Heart right ventricle (tissue), 16 donors: ENCODE results near the gene TAS2R31. TPM values are rescaled to one million over a fixed set of nuclear protein-coding genes. Genes with fewer than 3 reads are reported as not detected.
A peak's percentile ranks its signal among the peaks of the same experiment; 100 is the strongest.
"Not testable (repeated sequence)": the region's sequence is repeated elsewhere in the genome, so short reads cannot be mapped to it uniquely, and the experiment has no call there.

Experiments used
- ATAC-seq, 8 donors: fragments of 200-7000 bp; cut with Tn5 transposase; one replicate each; pipeline ENCODE4 v1.9.1; 2020; ENCODE audit warnings: mild to moderate bottlenecking in 8 of 8, moderate library complexity in 8 of 8, moderate number of reproducible peaks in 1 of 8
- DNase-seq, 2 donors: peaks; one replicate each; pipeline ENCODE4 v3.0.0-alpha.2; 2020
- H3K27ac ChIP-seq, 10 donors: fragments of 200-600 bp; sonication (generic) in 2 of 10; one replicate each; pipeline versions ENCODE4 v1.5.0 to v1.8.0; 2020 to 2022; ENCODE audit warnings: mild to moderate bottlenecking in 3 of 10
- H3K27me3 ChIP-seq, 7 donors: fragments of 200-600 bp; one replicate each; pipeline ENCODE4 v1.8.0; 2021 to 2022; ENCODE audit warnings: mild to moderate bottlenecking in 2 of 7
- H3K36me3 ChIP-seq, 9 donors: fragments of 200-600 bp; sonication (generic) in 1 of 9; one replicate each; pipeline versions ENCODE4 v1.5.0 to v1.8.0; 2020 to 2022; ENCODE audit warnings: mild to moderate bottlenecking in 2 of 9
- H3K4me1 ChIP-seq, 9 donors: fragments of 200-600 bp; sonication (generic) in 1 of 9; one replicate each; pipeline versions ENCODE4 v1.5.0 to v1.8.0; 2020 to 2022; ENCODE audit warnings: mild to moderate bottlenecking in 4 of 9
- H3K4me3 ChIP-seq, 10 donors: fragments of 200-600 bp; sonication (generic) in 2 of 10; one replicate each; pipeline versions ENCODE4 v1.5.0 to v1.8.0; 2020 to 2022; ENCODE audit warnings: mild to moderate bottlenecking in 7 of 10, moderate library complexity in 2 of 10
- H3K9me3 ChIP-seq, 11 donors: fragments of 200-600 bp in 10 of 11; sonication (generic) in 2 of 11; one replicate each; pipeline versions ENCODE4 v1.5.0 to v1.8.0; 2013 to 2022; ENCODE audit warnings: mild to moderate bottlenecking in 2 of 11, control low read depth in 1 of 11, moderate library complexity in 1 of 11
- WGBS, 2 donors: extraction: QIAGEN DNeasy Blood & Tissue Kit; methylation state at CpG; one replicate each; pipeline ENCODE4 v1.1.7; 2013; ENCODE audit warnings: inconsistent platforms in 1 of 2; 5-methylcytosine and 5-hydroxymethylcytosine counted together
- intact Hi-C, 10 donors: fragments of 100-400 bp; cut with DNase I; formaldehyde crosslinking; loops; one replicate each; pipeline versions ENCODE4 v1.11.1 to v1.14.2; 2022
- polyA plus RNA-seq, 2 donors: library from polyadenylated mRNA; stranded (reverse); fragments of 200-250 nt; gene quantifications; one replicate each; pipeline ENCODE4 v1.2.3, GENCODE V29; 2013
- total RNA-seq, 10 donors: library from RNA; stranded (reverse); fragmentation: NEBNext Ultra II Directional in 3 of 10; extraction: Animal tissue kit (Norgen Biotek cat#: 25700) in 3 of 10; gene quantifications; one replicate each; pipeline versions ENCODE4 v1.2.1 to v1.2.4, GENCODE V29; 2021 to 2023
- TF ChIP-seq, protein P1 (sequence below), 9 donors: fragments of 200-600 bp; sonication (generic) in 2 of 9; IDR thresholded peaks; one replicate each; pipeline versions ENCODE4 v1.5.0 to v1.8.0; 2021 to 2022; ENCODE audit warnings: antibody characterized with exemption in 9 of 9, mild to moderate bottlenecking in 5 of 9, moderate library complexity in 1 of 9
- donor health status: Arrhythmogenic right ventricular cardiomyopathy.
- donor health status: ischemic (EF 13 %, LVEDD 7.1; RV severe dilation, severe dysfunction).
- donor health status: healthy with polysubstance abuse.
- donor health status: DM: no; HTN: yes; CAD: no.
- donor health status: DM: no; HTN: no; CAD: no.
- donor health status: ischemic (EF 25% LVEDD 6.9; RV normal size, moderate dysfunction).
- donor health status: ischemic (EF 25% LVEDD 5.7; RV mildly dilated, moderate dysfunction).
- donor health status: healthy.
- donor health status: DM: yes; HTN: yes; CAD: no.
- donor health status: Ischemic cardiomyopathy.
- donor health status: ischemic (EF 35%, LVEDD 5.7; RV mildly dilated, moderate dysfunction).
- donor health status: nonischemic (EF 11% LVEDD 7.7; RV severe dilation, severe dysfunction).
- donor health status: DM: yes; HTN: yes; CAD: no.
- donor health status: PGD.
- donor health status: ischemic (EF 29% LVEDD 5.4; RV normal size, mild dysfunction).
- donor health status: nonischemic (EF 23%, LVEDD 6.1; RV moderate dilation, normal function).

Gene TAS2R31
- total and polyA plus RNA-seq, 12 donors: 0.12 to 1.6 (median 0.69) TPM

DNA sequence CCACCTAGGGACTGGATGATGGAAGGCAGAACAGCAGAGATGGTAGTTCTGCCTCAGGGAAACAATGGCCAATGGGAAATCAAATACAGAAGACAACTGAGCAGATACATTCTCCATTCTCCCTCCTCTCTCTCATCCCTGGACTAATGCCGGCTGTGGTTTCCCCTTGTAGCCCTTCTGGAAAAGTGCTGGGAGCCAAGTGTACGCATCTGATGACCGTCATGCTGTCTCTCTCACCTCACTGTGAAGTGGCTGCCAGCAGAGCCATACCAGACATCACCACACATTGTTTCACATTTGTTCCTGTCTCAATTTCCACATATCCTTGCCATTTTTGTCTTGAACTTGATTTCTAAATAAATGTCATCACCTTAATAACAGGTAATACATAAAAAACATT, 27.8 kb upstream of the TAS2R31 start:
- DNase-seq (peak in 1 of 2 donors; percentile 41), ATAC-seq (peak in 7 of 8 donors; percentile 55 to 96 (median 88))
- Histone ChIP-seq H3K27ac (no peak overlapping the region), H3K9me3 (no peaks in the 10 kb centered on the region), H3K4me3 (no peak overlapping the region), H3K27me3 (no peaks in the 10 kb centered on the region), H3K4me1 (peaks cover 0 to 5% (median 0%) of the 10 kb centered on the region in 9 donors), H3K36me3 (no peaks in the 10 kb centered on the region)
- 52 to 77% methylated on average over 3 of the region's 3 CpGs for WGBS, 2 donors
- TF ChIP-seq, protein P1, sequence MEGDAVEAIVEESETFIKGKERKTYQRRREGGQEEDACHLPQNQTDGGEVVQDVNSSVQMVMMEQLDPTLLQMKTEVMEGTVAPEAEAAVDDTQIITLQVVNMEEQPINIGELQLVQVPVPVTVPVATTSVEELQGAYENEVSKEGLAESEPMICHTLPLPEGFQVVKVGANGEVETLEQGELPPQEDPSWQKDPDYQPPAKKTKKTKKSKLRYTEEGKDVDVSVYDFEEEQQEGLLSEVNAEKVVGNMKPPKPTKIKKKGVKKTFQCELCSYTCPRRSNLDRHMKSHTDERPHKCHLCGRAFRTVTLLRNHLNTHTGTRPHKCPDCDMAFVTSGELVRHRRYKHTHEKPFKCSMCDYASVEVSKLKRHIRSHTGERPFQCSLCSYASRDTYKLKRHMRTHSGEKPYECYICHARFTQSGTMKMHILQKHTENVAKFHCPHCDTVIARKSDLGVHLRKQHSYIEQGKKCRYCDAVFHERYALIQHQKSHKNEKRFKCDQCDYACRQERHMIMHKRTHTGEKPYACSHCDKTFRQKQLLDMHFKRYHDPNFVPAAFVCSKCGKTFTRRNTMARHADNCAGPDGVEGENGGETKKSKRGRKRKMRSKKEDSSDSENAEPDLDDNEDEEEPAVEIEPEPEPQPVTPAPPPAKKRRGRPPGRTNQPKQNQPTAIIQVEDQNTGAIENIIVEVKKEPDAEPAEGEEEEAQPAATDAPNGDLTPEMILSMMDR (IDR thresholded peaks at IDR 0.05): no peak
- intact Hi-C loops: no loop called here

DNA sequence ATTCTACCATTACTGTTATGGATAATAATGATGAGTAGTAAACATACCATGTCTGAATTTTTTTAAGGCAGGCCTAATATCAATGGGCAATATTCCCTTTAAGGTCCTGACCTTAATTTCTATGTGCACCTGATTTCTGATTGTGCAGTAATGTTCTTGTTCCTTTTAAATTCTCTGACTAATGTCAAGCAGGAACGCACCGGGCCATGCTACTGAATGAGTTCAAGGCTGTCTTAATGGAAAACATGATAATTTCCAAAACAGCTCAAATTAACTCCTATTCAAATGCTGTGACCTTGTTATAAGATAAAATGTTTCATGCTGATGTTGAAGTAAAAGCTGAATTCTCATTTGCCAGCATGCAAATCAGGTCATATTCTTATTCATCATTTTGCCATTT, 24.1 kb upstream of the TAS2R31 start:
- Histone ChIP-seq H3K4me1 (peaks cover 0 to 5% (median 0%) of the 10 kb centered on the region in 9 donors), H3K4me3 (no peak overlapping the region), H3K36me3 (peaks cover 0 to 7% (median 0%) of the 10 kb centered on the region in 9 donors), H3K9me3 (peaks cover 0 to 21% (median 4%) of the 10 kb centered on the region in 11 donors), H3K27ac (no peak overlapping the region), H3K27me3 (no peaks in the 10 kb centered on the region)
- TF ChIP-seq, protein P1 (IDR thresholded peaks at IDR 0.05): no peak
- WGBS, 2 donors: 96 to 98% methylated on average over 2 of the region's 2 CpGs
- DNase-seq (no peak), ATAC-seq (no peak)
- intact Hi-C loops: no loop called here

DNA sequence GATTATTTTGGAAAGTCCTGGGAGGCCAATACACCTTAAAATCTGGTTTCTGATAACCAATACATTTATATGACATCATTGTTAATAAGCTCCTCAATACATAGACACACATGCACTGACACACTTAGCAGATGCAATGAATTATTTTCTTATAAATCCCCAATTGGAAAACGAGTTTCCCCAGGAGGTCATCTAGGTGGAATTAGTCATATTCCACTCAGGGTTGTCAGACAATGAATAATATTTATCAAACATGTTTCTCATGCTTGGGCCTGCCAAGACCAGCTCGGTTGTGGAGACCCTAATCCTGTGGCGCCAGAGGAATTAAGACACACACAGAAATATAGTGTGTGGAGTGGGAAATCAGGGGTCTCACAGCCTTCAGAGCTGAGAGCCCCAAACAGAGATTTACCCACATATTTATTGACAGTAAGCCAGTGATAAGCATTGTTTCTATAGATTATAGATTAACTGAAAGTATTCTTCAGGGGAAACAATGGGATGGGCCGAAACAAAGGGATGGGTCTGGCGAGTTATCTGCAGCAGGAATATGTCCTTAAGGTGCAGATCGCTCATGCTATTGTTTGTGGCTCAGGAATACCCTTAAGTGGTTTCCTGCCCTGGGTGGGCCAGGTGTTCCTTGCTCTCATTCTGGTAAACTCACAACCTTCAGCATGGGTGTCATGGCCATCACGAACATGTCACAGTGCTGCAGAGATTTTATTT, 18.8 kb upstream of the TAS2R31 start:
- 96 to 97% methylated on average over 7 of the region's 7 CpGs for WGBS, 2 donors
- H3K27ac ChIP-seq, H3K27me3 ChIP-seq, DNase-seq, H3K4me1 ChIP-seq, H3K4me3 ChIP-seq, ATAC-seq, intact Hi-C loops: not testable (repeated sequence)
- peaks cover 0 to 24% (median 0%) of the 10 kb centered on the region in 9 donors for H3K36me3 ChIP-seq
- H3K9me3 ChIP-seq: peaks cover 0 to 25% (median 4%) of the 10 kb centered on the region in 11 donors

DNA sequence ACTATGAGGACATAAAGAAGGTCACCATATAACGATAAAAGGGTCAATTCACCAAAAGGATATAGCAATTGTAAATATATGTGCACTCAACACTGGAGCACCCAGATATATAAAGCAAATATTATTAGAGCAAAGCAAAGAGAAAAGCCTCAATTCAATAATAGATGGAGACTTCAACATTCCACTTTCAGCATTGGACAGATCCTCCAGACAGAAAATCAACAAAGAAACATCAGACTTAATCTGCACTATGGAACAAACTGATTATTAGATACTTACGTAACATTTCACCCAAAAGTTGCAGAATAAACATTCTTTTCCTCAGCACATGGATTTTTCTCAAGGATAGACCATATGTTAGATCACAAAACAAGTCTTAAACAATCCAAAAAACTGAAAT, 10.2 kb upstream of the TAS2R31 start:
- peaks cover 0 to 37% (median 4%) of the 10 kb centered on the region in 9 donors for H3K36me3 ChIP-seq
- H3K4me1 ChIP-seq, H3K27me3 ChIP-seq, intact Hi-C loops, ATAC-seq, H3K4me3 ChIP-seq, H3K27ac ChIP-seq, DNase-seq: not testable (repeated sequence)
- peaks cover 0 to 11% (median 0%) of the 10 kb centered on the region in 11 donors for H3K9me3 ChIP-seq
- 71 to 72% methylated on average over 2 of the region's 2 CpGs for WGBS, 2 donors

DNA sequence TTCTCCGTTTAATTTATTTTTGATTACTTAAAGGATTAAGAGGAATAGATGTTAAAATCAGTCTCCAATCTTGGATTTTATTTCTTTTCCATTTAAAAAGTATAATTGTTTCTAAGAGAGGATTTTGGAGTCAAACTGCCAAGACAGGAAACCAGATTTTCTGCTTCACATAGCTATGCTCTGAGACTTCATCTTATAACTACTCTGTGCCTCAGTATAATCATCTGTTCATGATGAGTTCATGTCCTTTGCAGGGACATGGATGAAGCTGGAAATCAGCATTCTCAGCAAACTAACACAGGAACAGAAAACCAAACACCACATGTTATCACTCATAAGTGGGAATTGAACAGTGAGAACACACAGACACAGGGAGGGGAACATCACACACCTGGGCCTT, 9.0 kb upstream of the TAS2R31 start:
- Histone ChIP-seq H3K4me3 (no peak overlapping the region), H3K4me1 (no peaks in the 10 kb centered on the region), H3K27ac (no peak overlapping the region), H3K36me3 (peaks cover 0 to 25% (median 4%) of the 10 kb centered on the region in 9 donors), H3K9me3 (peaks cover 0 to 11% (median 0%) of the 10 kb centered on the region in 11 donors), H3K27me3 (no peaks in the 10 kb centered on the region)
- 88 to 91% methylated on average over 1 of the region's 1 CpG for WGBS, 2 donors
- DNase-seq (no peak), ATAC-seq (no peak)
- intact Hi-C loops: no loop called here
- TF ChIP-seq, protein P1 (IDR thresholded peaks at IDR 0.05): no peak
